HG03520 (cell line): Measurements from ENCODE around the gene HDAC9.

Experiments
- ATAC-seq: cut with Tn5 transposase; IDR thresholded peaks from one replicate; pipeline ENCODE4 v1.9.1; 2021; ENCODE audit warnings: mild to moderate bottlenecking, moderate library complexity; ENCODE audit not compliant: unreplicated experiment

Gene HDAC9

DNA sequence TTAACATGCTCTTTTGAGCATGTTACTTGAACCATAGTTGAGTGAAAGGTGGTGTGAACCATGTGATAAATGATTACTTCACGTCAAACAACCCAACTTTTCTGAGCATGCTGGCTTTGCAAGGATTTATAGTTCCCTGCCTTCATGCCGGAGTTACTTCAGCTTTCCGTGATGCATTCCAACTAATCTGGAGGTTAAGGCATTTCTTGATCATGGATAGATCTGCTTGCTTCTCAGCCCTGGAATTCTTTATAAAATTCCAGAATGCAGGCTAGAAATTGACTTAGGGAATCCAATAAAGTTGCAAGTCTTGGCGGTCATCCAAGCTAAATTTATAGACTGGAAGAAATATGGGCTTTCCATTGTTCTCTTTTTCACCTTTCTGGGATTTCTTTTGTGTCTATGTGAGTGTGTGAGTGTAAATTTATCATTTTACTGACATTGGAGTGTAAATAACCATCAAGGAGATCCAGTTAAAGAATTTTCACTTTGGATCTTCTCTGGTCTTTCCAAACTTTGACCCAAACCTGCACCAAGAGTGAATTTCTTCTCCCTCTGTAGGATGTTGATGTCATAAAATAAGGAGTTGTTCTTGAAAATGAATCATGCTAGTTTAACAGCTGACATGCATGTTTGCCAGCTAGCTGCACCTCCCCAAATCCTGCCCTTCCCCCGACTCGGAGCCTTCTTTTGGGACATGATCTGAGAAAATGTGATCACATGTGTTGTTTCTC lies 332.9 kb downstream of the HDAC9 start:
- no peak for ATAC-seq

DNA sequence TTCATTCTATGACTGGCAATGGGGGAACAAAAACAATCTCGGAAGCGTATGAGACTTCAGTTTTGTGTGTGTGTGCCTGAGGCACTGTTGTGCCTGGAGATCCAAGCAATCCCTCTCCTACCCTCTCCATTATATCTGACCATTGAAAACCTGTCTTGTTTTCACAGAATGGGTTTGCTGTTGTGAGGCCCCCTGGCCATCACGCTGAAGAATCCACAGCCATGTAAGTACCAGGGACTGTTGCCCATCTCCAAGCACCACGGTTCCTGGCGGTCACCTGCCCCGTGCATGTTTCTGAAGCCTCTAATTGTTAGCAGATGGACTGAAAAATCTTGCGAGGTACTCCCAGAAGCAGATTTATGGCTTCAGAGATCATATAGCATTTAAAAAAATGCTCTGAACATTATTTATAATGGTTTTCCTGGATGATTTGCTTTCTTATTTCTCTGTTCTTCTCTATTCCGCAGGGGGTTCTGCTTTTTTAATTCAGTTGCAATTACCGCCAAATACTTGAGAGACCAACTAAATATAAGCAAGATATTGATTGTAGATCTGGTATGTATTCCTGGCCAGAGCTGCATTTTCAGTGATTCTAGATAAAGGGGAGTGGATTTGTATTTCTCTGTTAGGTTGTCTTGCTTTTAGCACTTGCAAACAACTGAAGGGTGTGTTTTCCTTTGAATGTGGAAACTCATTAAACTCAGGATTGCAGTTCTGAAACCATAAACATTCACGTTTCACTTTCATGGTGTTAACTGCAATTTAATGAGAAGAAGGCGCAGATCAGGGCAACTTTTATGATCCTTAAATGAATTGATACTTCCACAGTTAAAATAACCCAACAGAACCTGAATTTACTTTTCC lies 333.7 kb downstream of the HDAC9 start:
- ATAC-seq: no peak

DNA sequence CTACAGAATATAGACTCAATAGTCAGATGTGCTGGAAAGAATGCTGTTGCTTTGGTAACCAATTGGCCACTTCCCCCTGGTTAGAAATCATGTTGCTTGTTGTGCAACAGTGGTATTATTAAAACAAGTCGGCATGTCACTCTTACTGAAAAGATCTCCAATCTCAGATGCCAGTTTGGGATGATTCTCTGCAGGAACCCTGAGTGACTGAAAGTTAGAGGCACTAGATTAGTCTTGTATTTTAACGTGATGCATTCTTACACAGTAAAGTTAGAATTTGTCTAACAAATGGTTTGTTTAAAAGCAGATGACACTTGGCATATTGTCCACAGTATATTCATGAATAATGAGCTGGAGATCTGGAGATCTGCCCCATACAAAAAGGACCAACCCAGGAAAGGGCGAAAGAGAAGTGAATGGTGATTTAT lies 334.3 kb downstream of the HDAC9 start:
- ATAC-seq: no peak

DNA sequence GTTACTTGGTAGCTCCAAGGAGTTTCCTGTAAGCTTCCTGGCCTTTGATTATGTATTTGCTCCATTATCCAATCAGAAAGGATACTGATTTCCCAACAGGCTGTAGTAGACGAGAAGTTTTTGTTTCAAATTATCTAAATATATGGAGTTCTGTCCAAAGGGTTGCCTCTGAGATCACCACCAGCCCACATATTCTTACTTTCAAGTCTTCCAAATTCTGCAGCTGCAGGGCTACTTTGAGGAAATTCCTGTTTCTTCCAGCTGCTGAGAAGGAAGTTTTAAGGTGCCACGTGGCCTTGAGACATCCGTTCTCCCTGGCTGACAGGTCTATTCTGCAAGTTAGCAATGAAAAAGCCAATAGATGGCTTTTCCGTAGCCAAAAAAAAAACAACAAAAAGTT lies 335.9 kb downstream of the HDAC9 start:
- no peak for ATAC-seq

DNA sequence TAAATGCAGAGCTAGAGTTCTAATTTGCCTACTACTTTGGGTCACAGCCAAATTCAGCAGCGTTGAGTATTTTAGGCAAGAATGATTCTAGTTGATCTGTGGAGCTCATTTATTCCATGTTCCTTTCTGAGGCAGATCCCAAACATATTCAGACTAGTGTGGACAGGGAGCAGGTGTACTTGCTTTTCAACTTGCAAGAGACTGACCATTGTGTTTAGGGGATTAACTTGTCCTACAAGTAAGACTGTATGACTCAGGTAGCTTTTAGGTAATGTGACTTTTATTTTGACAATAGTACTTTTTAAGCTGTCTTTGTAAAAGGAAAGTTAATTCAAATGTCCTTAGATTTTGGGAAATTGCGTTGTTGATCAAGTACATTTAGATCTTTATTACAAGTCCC lies 336.4 kb downstream of the HDAC9 start:
- no peak for ATAC-seq

DNA sequence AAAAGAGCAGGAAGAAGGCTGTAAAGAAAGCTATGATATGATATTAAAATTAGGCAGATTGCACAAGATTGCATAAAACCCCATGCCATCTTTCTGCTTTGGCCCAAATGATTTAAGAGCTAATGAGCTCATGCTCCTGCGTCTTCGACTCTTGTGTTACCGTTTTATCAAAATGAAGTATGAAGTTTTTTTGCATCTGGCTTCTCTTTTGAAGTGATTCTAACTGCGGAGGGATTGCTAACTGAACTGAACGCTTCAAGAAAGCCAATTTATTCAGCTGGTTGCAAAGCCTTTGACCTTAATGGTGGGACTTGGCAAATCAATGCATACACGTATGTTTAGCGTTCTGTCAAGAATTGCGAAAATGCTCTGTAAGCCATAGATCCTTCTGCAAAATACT lies 339.0 kb downstream of the HDAC9 start:
- no peak for ATAC-seq

DNA sequence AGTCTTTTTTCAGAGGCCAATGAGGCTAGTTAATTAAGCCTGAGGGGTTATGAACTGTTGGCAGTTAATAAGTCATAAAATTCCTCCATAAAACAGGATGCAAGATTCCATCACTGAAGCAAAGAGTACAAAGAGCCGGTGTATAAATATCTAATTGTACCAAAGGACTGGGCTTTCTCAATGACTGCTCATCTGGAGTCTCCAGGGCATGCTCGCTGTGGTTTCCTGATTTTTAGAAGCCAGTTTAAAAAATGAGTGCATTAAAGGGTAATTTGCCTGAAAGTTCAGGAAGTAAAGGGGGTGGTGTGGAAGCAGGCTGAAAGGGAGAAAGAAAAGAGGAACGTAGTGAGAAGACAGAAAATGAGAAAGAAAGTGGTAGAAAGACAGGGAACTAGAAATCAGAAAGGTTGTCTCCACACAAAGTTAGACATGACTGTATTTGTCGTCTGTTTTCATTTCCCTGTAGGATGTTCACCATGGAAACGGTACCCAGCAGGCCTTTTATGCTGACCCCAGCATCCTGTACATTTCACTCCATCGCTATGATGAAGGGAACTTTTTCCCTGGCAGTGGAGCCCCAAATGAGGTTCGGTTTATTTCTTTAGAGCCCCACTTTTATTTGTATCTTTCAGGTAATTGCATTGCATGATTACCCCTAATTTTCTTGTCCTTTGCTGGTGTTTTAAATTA lies 339.6 kb downstream of the HDAC9 start:
- no peak for ATAC-seq

DNA sequence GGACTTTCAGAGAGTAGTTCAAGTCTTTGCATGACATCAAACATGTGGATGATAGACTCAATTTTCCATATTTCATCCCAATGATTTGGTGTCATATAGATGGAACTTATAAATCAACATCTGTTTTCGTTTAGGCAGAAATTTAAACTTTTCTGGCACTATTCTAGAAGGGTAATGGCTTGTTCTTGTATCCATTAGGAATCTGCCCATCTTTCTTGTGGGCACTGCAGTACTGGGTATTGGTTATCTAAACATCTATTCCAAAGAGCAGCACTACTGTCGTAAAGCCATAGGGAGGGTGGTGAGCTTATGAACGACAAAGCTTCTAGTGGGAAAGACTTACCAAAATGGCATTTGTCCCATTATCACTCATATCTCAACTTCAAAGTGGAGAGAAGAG lies 348.4 kb downstream of the HDAC9 start:
- ATAC-seq: no peak

DNA sequence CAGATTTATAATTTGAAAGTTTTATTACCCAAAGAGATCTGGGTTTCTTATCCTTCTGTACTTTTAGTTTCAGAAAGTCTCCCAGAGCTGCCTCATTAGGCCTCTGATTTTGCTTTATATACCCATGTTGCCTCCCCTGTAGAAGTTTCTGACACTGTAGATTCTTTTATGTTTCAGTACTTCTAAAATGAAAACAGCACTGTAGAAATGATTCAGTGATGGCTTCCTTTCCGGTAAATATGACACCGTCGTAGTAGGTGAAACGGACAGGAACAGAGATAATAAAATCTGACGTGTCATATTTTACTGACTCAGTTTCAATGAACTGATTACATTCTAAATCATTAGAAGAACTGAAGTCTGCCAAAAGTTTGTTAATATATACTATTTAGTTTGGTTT lies 349.2 kb downstream of the HDAC9 start:
- ATAC-seq: peak; percentile 61

DNA sequence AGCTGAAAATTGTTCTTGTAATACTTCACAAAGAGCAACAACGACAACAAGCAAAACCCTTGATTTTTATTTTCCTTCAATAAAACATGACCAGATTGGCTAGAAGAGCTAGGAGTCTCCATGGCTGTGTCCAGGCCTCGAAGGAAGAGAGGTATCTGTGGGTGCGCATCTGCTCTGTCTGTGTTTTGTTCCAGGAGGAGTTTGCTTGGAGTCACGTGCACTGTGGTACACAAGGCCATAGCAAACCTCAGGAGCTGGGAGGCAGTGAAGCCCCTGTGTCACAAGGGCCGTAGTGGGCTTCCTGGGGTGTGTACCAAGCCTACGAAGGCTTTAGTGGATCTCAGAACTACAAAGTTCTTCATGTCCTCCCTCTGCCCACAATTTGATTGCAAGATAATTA lies 350.2 kb downstream of the HDAC9 start:
- no peak for ATAC-seq

DNA sequence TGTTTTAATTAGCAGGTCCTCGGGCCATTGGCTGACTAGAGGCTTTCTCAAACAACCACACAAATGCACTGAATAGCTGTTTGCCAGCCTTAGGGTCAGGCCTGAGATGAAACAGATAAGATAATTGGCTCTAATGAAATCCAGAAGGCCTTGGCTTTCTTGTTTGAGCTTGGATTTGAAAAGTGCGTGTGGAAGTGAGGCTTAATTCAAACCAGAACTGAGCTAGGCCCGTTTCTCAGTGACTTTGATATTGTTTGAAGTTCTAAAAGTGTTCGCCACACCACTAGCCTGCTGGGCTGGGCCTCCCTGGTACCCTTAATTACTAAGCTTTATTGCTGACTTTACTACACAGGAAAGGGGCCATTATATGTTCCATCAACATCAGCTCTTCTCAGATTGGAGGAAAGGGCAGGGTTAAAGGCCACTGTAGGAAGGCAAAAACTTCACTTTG lies 351.2 kb downstream of the HDAC9 start:
- no peak for ATAC-seq

DNA sequence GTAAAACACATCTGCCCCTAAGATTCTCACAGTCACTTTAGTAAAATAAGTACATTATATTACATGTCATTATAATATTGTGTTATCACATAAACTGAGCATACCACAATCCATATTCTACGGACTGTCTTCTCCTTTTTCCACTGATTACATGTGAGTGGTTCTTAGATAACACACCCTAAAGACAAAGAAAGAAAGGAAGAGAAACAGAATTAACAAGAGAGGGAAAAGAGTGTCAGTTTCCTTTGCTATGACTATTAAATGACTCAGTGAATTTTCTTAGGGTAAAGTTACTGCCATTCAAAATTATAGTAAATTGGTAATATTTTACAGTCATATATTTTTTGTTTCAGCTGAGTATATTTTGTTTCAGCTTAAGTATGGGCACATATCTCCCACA lies 353.6 kb downstream of the HDAC9 start:
- ATAC-seq: no peak

DNA sequence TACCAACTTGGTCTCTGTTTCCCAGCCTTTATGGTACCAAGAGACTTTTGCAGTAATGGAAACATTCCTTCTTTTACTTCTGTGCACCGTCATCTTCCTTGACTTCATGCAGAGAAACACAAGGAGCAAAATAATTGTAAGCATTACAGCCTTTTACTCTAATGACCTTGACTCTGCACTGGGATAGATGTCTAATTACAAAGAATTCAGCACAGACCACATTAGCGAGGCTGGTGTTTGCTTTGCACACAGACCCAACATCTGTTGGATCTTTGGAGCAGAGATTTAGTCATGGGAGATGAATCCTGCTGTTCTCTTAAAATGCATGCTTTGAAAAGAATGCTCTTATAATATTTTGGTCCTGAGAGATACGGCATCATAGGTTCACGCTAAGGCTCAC lies 360.2 kb downstream of the HDAC9 start:
- no peak for ATAC-seq

DNA sequence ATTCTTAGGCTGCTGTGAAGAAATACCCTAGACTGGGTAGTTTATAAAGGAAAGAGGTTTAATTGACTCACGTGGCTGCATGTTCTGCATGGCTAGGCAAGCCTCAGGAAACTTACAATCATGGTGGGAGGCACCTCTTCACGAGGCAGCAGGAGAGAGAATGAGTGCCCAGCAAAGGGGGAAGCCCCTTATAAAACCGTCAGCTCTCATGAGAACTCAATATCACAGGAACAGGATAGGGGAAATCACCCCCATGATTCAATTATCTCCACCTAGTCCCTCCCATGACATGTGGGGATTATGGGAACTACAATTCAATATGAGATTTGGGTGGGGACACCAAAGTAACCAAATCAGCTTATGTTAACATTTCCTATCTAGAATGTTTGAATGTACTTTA lies 362.7 kb downstream of the HDAC9 start:
- ATAC-seq: no peak

DNA sequence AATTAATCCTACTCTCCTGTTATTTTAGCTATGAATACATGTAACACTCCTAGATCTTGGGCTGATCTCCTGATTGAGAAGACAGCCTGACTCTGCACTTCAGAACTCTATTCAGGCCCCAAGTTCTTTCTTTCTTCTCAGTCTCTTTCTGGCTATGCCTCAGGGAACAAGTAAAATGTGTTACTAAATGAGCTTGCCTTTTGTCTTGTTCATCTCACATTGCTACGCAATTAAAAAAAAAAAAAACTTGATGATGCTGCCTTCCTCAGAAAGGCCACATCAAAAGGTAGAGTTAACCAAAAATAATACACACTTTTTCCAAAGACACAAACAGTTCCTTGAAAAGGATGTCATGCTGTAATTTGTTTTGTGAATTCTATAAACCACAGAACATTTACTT lies 363.8 kb downstream of the HDAC9 start:
- ATAC-seq: no peak

DNA sequence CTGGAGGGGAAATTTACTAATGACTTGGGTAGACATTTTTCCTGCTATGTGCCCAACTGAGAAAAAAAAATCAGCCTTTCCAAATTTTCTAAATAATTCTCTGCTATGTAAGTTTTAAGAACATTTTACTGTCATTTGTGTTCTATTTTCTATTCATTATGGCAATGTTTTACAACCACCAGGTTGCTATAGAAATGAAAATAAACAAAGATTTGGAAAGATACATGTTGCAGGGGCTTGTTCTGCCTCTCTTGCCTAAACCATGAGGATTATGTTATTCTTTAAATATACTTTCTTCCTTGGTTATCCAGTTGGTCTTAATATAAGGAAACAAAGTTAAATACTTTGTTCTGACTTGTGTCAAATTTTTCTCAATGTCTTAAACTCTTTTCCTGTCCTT lies 364.7 kb downstream of the HDAC9 start:
- no peak for ATAC-seq

DNA sequence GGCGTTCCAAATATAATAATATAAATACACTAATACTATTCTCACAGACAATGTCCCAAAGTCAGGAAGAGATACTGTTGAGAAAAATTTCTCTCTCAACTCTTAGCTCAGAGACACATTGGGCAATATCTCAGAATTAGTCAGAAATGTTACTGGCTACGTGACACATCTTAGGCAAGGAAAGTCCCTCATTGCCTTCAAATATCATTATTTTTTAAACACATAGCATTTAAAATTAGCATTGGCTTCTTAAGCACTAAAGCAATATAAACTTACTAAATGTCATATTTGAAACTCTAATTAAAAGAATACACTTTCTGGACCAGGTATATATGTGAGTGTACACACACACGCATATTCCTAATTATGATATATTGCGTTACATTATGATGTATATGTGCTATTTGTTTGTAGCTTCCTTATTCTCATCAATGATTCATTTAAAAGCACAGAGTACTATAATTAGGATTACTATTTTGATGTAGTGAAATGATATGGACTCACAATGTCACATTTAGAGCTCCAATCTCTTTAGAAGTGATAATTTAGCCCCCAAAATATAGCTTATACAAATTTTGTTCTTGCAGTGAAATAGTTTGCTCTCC lies 366.1 kb downstream of the HDAC9 start:
- ATAC-seq: peak; percentile 85

DNA sequence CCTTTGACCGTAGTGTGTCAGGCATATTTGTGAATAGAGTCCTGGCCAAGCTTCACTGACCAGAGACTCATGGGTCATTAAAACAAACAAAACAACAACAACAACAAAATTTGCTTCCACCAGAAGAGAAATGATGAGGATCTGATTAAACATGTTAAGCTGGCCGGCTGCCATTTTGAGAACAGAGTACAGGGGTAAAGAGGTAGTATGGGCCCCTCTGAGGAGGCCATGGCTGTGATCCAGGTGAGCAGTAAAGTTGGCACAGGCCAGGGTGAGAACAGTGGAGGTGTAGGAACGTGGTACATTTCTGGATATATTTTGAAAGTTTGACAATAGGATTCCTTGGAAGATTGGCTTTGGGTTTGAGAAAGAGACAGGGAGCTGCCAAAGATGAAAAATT lies 369.4 kb downstream of the HDAC9 start:
- ATAC-seq: no peak

DNA sequence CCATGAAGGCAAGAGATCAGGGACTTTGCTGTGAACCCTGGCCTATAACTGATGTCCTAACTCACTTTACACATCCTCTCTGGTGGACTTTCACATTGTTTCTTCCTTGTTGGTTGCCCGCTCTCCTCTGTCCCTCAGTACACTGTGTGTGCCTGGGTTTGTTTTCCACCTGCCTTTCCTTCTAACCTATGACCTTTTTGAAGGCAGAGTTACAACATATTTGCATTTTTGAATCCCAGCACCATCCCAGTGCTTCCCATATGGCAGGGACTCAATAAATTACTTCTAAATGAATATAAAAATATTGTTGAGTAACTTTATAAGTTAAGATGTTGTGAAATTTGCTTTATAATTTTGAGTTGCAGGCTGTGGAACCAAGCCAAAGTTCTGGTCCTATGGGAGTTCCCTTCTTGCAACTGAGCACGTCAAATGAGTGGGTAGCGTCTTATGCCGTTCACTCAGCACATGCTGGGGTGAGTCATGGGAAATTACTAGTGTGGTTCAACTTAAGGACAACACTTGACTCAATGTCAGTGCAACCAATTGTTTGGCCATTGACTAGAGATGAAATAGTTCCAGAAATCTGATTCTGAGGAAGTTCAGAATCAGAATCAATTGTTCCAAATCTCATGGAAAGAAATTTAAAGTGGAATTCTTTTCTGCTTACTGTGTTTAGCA lies 370.9 kb downstream of the HDAC9 start:
- ATAC-seq: peak; percentile 90

DNA sequence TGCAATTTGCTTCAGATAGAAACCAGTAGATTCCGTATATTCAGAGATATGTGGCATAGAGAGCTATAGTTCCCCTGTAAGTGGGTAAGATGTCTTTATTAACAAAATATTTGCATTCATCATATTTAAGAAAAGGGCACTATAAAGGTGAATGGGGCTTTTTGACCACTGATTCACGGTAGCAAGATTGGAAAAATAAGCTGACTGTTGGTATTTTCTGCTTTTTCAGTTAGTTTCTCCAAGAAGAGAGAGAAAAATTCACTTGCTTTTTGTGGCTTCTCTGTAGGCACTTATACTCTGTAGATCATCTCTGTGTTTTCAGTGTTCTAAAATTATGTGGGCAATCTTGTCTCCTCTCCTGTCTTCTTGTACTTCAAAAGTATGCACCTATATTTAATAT lies 376.8 kb downstream of the HDAC9 start:
- no peak for ATAC-seq
